NCI-H1105 (cell line): Measurements from ENCODE around the gene SLC39A11.
"Not testable (repeated sequence)": the region's sequence is repeated elsewhere in the genome, so short reads cannot be mapped to it uniquely, and the experiment has no call there.

ENCODE experiments used
- DNase-seq: peaks from one replicate; lab custom pipeline; 2025; lab: John Stamatoyannopoulos, UW

Gene SLC39A11

GRCh38 chr17:73071066-73071999 is 21.2 kb downstream of the SLC39A11 start:
- DNase-seq, result no peak

GRCh38 chr17:73069841-73070240 is 22.6 kb downstream of the SLC39A11 start:
- no peak for DNase-seq

- peak; percentile 46 for DNase-seq
Measured at GRCh38 chr17:73069164-73069770, 23.2 kb downstream of the SLC39A11 start.

GRCh38 chr17:73068322-73069153 is 23.9 kb downstream of the SLC39A11 start:
- no peak for DNase-seq

- not testable (repeated sequence) for DNase-seq
Measured at GRCh38 chr17:73067699-73068098, 24.8 kb downstream of the SLC39A11 start.

GRCh38 chr17:73067075-73067474 is 25.4 kb downstream of the SLC39A11 start:
- no peak for DNase-seq

- DNase-seq, result no peak
Measured at GRCh38 chr17:73066148-73066884, 26.2 kb downstream of the SLC39A11 start.

GRCh38 chr17:73065376-73065775 is 27.1 kb downstream of the SLC39A11 start:
- DNase-seq, result no peak

- no peak for DNase-seq
Measured at GRCh38 chr17:73064084-73064938, 28.2 kb downstream of the SLC39A11 start.

GRCh38 chr17:73062726-73063125 is 29.8 kb downstream of the SLC39A11 start:
- DNase-seq, result no peak

- no peak for DNase-seq
Measured at GRCh38 chr17:73061161-73061560, 31.3 kb downstream of the SLC39A11 start.

- DNase-seq, result no peak
Measured at GRCh38 chr17:73060721-73061120, 31.8 kb downstream of the SLC39A11 start.

- not testable (repeated sequence) for DNase-seq
Measured at GRCh38 chr17:73059713-73060112, 32.8 kb downstream of the SLC39A11 start.

GRCh38 chr17:73058022-73058421 is 34.5 kb downstream of the SLC39A11 start:
- no peak for DNase-seq

GRCh38 chr17:73057196-73057595 is 35.3 kb downstream of the SLC39A11 start:
- no peak for DNase-seq

GRCh38 chr17:73052923-73053322 is 39.6 kb downstream of the SLC39A11 start:
- no peak for DNase-seq

GRCh38 chr17:73050797-73051196 is 41.7 kb downstream of the SLC39A11 start:
- DNase-seq, result no peak

GRCh38 chr17:73048170-73048569 is 44.3 kb downstream of the SLC39A11 start:
- DNase-seq, result no peak

- DNase-seq, result no peak
Measured at GRCh38 chr17:73045724-73046123, 46.8 kb downstream of the SLC39A11 start.

- DNase-seq, result no peak
Measured at GRCh38 chr17:73043686-73044581, 48.6 kb downstream of the SLC39A11 start.
